Measurements from ENCODE around the gene CBX8. TPM values are rescaled to one million over a fixed set of nuclear protein-coding genes. Genes with fewer than 3 reads are reported as not detected.

The CBX8 gene
- total RNA-seq, 1 donor from 2014 or later: 7.5 TPM

DNA sequence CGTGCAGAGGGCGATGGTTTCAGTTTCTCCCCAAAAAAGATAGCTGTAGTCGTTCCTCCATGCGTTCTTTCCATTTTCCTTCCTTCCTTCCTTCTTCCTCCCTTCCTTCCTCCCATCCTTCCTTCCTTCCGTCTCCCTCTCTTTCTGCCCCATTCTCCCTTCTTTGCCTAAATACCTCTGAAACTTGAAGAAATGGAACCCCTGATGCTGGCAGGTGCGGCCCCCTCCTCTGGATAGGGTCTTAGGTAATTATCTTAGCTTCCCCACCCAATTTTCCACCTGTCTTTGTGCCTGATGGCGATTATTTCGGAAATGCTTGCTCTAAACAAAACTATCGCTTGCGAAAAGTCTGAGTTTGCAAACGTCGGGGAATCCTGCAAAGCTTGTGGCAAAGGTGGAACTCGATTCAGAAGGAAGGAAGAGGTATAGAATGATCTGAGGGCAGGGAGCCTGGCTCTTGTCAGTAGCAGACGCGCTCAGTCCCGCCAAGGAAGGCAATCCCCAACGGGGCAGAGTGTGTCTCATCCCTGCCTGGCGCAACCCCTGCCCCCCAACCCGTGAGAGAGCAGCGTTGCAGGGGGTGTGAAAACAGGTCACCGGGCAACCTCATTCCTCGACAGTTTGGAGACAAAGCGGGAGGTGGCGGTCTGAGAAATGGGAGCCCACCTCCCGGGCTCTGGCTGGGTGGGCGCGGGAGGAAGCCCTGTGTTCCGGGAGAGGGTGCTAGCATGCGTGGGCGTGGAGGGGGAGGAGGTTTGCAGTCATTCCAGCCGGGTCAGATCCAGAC, 2.9 kb upstream of the CBX8 start:
- DNase-seq: no peak
- TF ChIP-seq, protein P1, sequence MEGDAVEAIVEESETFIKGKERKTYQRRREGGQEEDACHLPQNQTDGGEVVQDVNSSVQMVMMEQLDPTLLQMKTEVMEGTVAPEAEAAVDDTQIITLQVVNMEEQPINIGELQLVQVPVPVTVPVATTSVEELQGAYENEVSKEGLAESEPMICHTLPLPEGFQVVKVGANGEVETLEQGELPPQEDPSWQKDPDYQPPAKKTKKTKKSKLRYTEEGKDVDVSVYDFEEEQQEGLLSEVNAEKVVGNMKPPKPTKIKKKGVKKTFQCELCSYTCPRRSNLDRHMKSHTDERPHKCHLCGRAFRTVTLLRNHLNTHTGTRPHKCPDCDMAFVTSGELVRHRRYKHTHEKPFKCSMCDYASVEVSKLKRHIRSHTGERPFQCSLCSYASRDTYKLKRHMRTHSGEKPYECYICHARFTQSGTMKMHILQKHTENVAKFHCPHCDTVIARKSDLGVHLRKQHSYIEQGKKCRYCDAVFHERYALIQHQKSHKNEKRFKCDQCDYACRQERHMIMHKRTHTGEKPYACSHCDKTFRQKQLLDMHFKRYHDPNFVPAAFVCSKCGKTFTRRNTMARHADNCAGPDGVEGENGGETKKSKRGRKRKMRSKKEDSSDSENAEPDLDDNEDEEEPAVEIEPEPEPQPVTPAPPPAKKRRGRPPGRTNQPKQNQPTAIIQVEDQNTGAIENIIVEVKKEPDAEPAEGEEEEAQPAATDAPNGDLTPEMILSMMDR (IDR thresholded peaks at IDR 0.05; ENCODE audit: borderline replicate concordance): no peak

DNA sequence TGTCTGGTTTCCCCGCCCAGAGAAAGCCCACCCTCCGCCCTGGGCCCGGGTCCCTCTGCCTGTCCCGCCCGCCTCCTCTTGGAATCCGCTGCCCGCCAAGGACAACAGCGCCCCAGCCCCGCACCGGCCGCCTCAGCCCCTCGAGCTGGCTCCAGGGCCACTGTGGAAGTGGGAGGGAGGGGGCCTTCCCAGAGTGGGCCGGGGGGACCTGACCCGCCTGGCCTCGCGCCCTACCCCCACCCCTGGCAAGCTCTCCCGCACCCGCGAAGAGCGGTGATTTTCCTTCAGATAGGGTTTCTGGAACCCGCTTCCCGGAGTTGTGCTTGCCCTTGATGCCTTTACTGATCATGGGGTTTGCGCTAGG, 2.3 kb upstream of the CBX8 start:
- H3K4me1 ChIP-seq: peaks cover 73% of the 10 kb centered on the region
- H3K9me3 ChIP-seq (replicated peaks): no peaks in the 10 kb centered on the region
- H3K27me3 ChIP-seq (ENCODE audit: low read depth): peaks cover 70% of the 10 kb centered on the region
- no peak overlapping the region for H3K27ac ChIP-seq (replicated peaks)
- no peak for DNase-seq
- TF ChIP-seq, protein P1 (IDR thresholded peaks at IDR 0.05; ENCODE audit: borderline replicate concordance): no peak
- no peak overlapping the region for H3K4me3 ChIP-seq
- H3K36me3 ChIP-seq: peaks cover 10% of the 10 kb centered on the region
- intact Hi-C loops (cut with micrococcal nuclease): no loop called here

More for the DNA sequence above, 2.9 kb upstream of the CBX8 start:
- Histone ChIP-seq H3K27ac (replicated peaks) (no peak overlapping the region), H3K4me3 (no peak overlapping the region), H3K36me3 (peaks cover 6% of the 10 kb centered on the region), H3K4me1 (peaks cover 75% of the 10 kb centered on the region), H3K27me3 (ENCODE audit: low read depth) (peaks cover 71% of the 10 kb centered on the region), H3K9me3 (replicated peaks) (no peaks in the 10 kb centered on the region)
- intact Hi-C loops (cut with micrococcal nuclease): no loop called here

DNA sequence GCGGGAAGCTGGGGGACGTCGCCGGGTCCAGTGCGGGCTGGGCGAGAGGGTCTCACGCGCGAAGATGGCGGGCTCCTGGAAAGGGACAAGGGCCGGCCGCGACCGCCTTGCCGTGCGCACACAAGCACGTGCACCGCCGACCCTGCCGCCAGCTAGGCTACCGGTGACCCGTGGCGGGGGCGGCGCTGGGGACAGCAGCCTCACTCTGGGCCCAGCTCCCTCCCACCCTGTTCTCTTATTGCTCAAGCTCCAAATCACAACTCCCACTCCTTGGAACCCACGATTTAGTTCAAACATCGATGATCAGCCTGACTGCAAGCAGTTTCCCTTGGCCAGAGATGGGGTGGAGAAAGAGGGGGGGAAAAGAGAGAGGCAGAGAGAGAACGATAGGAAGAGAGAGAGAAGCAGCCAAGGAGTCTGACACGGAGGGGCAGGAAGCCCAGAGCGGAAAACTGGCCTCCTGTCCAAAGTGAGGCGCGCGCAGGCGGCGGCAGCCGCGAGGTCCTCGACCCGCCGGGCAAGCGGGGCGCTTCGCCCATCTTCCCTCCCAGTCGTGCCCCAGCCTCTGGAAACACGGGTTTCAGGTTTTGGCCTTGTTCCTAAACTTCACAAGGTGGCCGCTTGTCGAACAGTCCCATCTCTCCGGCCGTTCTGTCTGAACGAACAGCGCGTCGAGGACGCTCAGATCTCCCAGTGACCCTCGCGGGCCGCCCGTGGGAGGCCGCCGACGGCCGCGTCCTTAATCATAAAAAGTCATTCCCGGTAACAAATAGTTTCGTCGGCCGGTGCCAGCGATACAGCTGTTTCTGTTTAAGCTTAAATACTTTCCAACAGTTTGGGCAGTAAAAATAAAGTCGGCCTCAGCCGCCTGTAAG, 1.7 kb upstream of the CBX8 start:
- intact Hi-C loops (cut with micrococcal nuclease): no loop called here

DNA sequence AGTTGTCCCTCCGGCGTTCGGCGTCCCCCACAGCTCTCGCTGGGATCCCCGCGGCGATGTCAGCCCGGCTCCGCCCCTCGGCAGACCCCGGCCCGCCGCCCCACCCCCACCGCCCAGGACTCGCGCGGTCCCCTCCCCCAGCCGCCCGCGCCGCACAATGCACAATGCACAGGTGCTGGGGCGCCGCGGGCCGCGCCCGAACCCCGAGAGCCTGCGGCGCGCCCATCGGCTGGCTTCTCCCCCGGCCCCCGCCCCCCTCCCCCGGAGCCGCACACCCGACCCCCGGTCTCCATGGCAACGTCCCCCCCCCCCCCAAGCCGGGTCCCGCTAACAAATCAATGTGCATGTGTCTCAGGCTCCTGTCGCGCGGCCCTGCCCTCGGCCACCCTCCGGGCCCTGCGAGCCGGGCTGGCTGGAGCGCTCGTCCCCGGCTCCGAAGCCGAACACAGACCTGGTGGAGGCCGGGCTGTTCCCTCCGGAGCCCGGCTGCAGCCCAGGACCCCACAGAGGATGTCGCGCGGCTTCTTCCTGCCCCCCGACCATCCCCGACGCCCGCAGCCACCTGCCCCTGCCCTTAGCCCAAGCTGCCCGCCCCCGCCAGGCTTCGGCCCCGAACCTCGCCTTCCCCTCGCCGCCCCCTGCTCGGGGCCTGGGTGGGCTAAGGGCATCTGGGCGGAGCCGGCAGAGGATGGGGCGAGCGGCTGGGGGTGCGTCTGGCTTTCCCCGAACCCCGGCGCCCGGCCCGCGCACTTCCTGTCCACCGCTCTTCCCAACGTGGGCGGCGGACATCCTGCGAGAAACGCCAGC, 818 bp upstream of the CBX8 start:
- Histone ChIP-seq H3K4me1 (peaks cover 66% of the 10 kb centered on the region), H3K36me3 (peaks cover 10% of the 10 kb centered on the region), H3K9me3 (replicated peaks) (no peaks in the 10 kb centered on the region), H3K27me3 (ENCODE audit: low read depth) (peaks cover 70% of the 10 kb centered on the region), H3K27ac (replicated peaks) (peak overlapping the region; percentile 77), H3K4me3 (peak overlapping the region; percentile 78)
- no peak for DNase-seq
- TF ChIP-seq, protein P1 (IDR thresholded peaks at IDR 0.05; ENCODE audit: borderline replicate concordance): no peak
- intact Hi-C loops (cut with micrococcal nuclease): no loop called here

More for the DNA sequence above, 1.7 kb upstream of the CBX8 start:
- Histone ChIP-seq H3K27me3 (ENCODE audit: low read depth) (peaks cover 70% of the 10 kb centered on the region), H3K36me3 (peaks cover 10% of the 10 kb centered on the region), H3K4me3 (peak overlapping the region; percentile 78), H3K27ac (replicated peaks) (no peak overlapping the region), H3K4me1 (peaks cover 67% of the 10 kb centered on the region), H3K9me3 (replicated peaks) (no peaks in the 10 kb centered on the region)
- DNase-seq: no peak
- TF ChIP-seq, protein P1 (IDR thresholded peaks at IDR 0.05; ENCODE audit: borderline replicate concordance): no peak

- intact Hi-C loops (cut with micrococcal nuclease): no loop called here
- H3K27me3 ChIP-seq (ENCODE audit: low read depth): peaks cover 70% of the 10 kb centered on the region
- H3K9me3 ChIP-seq (replicated peaks): no peaks in the 10 kb centered on the region
- DNase-seq: no peak
- peak overlapping the region; percentile 78 for H3K4me3 ChIP-seq
- TF ChIP-seq, protein P1 (IDR thresholded peaks at IDR 0.05; ENCODE audit: borderline replicate concordance): no peak
- peaks cover 10% of the 10 kb centered on the region for H3K36me3 ChIP-seq
- peaks cover 72% of the 10 kb centered on the region for H3K4me1 ChIP-seq
- peak overlapping the region; percentile 92 for H3K27ac ChIP-seq (replicated peaks)
Observed at GRCh38 chr17:79796444-79796762, 474 bp downstream of the CBX8 start.

All from left ventricle myocardium inferior (tissue), 1 donor.